Measurements from ENCODE around the gene SYT13. TPM values are rescaled to one million over a fixed set of nuclear protein-coding genes. Genes with fewer than 3 reads are reported as not detected.

SYT13 gene
- total RNA-seq, 4 donors from 2014 or later = not detected

GRCh38 chr11:45296075-45296474 lies 9.9 kb upstream of the SYT13 start:
- no peak for TF ChIP-seq CTCF (IDR thresholded peaks at IDR 0.05; ENCODE audit: low read depth)

- no peak for TF ChIP-seq CTCF (IDR thresholded peaks at IDR 0.05; ENCODE audit: low read depth)
Observed at GRCh38 chr11:45294499-45294898, 8.4 kb upstream of the SYT13 start.

- no peak for TF ChIP-seq CTCF (IDR thresholded peaks at IDR 0.05; ENCODE audit: low read depth)
Observed at GRCh38 chr11:45290586-45290985, 4.4 kb upstream of the SYT13 start.

- TF ChIP-seq CTCF (IDR thresholded peaks at IDR 0.05; ENCODE audit: low read depth) = no peak
Observed at GRCh38 chr11:45289369-45289768, 3.2 kb upstream of the SYT13 start.

- no peak for TF ChIP-seq CTCF (IDR thresholded peaks at IDR 0.05; ENCODE audit: low read depth)
Observed at GRCh38 chr11:45288339-45288738, 2.2 kb upstream of the SYT13 start.

GRCh38 chr11:45287316-45287903 lies 1.3 kb upstream of the SYT13 start:
- TF ChIP-seq CTCF (IDR thresholded peaks at IDR 0.05; ENCODE audit: low read depth) = no peak

GRCh38 chr11:45285250-45285828 lies 802 bp downstream of the SYT13 start:
- no peak for TF ChIP-seq CTCF (IDR thresholded peaks at IDR 0.05; ENCODE audit: low read depth)
